Measurements from ENCODE around the gene ASAP2.

The ASAP2 gene

DNA sequence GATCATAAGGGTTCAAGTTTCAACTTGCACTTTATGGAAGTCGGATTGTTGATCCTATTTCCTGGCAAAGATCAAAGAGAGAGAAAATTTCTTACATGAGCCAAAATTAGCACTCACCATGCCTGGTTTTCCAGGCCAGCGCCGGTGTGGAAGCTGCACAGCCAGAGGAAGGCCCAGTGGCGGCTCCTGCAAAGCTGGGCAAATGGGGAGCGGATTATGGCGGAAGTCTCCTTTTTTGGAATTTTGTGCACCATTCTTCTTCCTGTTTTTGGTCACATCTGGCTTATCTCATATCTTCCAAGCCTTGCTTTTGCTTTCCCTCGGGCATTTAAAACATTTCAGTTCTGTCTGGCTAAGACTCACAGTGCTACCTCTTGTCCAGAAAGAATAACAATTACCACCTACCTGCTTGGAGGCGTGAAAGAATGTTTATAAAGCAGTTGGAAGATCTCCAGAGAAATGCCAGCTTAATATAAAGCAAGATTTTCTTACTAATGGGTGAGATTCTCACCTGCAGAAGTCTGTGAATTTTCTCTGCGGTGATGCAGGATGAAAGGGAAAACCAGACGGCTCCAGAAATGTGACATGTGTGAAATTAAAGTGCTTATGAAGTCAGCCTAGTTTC lies 94.3 kb downstream of the ASAP2 start:
- no peak for DNase-seq

DNA sequence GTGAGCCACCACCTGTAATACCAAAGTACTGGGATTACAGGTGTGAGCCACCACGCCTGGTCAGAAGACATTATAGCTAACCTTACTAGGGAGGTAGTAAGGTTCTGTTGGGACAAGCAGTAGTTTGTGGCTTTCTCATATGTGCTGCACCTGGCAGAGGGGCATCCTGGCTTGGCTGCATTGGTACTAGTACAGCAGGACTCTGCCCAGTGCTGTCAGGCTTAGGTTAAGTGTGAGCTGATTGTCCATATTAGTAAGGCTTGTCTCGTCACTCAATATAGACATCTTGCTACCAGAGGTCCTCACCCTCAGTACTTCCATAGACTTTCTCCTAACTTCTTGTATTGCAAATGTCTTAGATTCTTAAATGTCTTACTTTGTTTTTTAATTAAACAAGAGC lies 96.1 kb downstream of the ASAP2 start:
- DNase-seq: no peak

DNA sequence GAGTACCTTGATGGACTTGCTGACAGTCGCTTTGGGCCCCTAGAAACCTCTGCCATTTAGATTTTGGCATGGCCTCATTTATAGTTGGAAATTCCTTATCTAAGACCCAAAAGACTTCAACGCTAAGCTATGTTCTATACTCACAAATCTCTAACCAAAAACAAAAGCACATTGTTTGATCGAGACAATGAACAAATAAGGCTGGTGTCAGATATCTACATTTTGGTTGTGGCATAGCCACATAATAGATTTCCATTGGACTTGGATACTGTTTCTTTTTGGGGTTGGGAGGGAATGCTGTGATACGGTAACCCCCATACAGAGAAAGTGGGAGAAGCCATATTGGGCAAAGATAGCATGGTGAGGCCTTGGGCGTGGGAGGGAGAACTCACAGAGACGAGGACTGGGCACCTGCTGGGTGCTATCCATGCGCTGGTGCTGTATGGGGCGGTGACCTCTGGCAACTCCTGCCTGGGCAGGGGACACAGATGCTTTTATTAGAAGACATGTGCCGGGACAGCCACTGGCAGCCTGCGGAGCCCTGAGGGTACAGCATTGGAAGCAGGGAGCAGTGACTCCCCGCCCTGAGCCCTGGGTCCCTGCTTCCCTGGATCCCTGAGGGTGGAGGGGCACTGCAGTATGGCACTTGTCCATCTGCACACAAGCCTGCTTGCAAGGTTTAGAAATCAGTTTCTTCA lies 97.1 kb downstream of the ASAP2 start:
- no peak for DNase-seq

DNA sequence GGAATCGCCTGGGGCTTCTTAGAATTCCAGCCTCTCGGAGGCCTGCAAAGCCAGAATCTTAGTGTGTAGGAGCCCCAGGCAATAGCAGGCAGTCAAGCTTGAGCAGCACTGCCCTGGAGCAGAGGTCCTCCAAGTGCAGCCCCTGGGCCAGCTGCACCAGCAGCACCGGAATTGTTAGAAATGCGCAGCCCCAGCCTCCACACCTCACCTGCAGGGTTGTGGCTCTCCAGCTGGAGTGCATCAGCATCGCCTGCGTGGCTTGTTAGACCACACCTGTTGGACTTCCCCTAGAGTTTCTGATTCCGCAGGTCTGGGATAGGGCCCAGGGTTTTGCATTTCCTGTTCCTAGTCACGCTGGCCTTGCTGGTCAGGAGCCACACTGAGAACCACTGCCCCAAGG lies 100.3 kb downstream of the ASAP2 start:
- no peak for DNase-seq

DNA sequence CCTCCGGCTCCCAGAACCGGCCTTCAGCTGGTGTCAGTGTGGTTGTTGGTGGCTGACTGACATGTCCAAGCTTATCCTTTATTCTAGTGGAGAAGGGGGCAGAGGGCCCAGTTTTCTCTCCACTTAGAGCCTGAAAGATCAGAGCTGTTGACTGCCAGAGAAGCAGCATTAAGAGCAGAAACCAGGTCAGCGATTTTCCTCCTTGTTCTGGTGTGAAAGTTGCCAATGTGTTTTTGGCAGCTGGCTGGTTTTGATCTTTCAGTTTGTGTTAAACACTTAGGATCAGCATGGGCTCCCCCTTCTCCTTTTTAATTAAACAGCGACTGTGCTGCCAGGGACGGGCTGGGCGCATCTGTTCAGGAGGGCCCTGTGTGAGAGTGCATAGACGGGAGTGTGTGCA lies 100.9 kb downstream of the ASAP2 start:
- no peak for DNase-seq

DNA sequence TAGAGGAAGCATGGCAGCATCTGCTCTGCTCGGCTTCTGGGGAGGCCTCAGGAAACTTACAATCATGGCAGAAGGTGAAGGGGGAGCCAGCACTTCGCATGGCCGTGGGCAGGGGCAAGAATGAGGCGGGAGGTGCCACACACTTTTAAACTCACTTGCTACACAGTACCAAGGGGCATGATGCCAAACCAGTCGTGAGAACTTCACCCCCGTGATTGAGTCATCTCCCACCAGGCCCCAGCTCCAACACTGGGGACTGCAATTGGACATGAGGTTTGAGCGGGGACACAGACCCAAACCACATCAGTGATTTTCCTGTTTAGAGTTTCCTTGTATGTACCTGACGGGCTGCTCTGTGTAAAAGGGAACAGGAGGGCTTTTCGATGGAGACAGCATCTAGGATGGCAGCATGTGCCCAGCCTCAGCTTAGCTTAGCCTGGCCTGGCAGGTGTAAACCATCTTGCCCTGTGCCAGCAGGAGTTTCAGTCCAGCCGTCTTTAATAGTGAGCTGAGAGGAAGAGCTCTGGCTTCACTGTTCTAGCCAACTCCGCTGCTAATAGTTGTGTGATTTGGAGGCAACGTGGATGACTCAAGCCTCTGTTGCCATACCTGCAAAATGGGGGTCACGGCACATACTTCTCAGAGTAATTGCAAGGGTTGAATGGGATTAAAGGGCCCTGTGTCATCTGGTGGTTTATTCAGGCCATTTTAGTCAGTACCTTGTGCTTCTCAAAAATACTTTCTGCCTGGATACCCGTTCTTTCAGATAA lies 101.8 kb downstream of the ASAP2 start:
- no peak for DNase-seq

DNA sequence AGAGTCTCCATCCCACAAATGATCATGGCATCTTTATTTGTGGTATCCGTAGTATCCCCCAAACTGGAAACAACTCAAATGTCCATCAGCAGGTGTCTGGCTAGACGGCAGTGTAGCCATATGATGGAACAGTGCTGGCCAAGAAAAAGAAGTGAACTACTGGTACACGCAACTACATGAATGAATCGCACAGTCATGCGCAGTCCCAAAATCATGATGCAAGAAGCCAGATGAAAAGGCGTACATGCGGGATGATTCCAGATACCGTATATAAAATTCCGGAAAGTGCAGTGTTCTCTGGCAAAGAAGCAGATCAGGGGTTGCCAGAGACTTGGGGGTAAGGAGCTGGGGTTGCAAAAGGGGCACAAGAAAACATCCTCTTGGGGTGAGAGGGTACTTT lies 102.5 kb downstream of the ASAP2 start:
- DNase-seq: no peak

DNA sequence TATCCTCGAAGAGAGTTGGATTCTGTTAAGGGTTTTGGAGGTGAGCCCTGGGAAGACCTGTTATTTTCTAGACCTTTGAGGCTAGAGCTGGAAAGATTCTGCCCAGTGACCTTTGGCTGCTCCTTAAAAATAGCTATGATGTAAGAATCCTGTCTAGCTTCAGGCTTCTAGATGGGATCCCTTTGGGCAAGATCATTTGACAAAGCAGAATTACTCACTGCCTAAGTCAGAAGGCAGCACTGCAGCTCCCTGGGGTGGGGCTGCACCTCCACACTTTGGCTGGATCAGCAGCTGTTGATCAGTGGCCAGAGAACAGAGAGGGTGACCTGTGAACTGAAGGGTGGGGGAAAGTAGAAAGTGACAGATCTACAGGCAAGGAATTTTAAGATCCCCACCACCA lies 103.8 kb downstream of the ASAP2 start:
- no peak for DNase-seq

DNA sequence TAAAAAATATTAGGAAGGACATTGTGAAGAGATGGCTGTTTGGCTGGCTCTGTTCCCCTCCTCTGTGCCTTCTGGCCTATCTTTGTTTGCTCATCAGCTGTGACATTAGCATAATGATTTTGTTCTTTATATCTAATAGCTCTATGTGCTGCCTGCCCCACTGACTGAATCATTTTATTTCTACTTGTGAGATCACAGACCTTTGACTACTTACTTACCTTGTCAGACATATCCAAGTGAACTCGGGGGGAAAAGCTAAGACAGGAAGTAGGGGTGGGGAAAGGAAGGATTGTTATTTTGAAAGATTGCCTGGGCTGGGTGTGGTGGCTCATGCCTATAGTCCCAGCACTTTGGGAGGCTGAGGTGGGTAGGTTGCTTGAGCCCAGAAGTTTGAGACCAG lies 104.2 kb downstream of the ASAP2 start:
- DNase-seq: no peak

DNA sequence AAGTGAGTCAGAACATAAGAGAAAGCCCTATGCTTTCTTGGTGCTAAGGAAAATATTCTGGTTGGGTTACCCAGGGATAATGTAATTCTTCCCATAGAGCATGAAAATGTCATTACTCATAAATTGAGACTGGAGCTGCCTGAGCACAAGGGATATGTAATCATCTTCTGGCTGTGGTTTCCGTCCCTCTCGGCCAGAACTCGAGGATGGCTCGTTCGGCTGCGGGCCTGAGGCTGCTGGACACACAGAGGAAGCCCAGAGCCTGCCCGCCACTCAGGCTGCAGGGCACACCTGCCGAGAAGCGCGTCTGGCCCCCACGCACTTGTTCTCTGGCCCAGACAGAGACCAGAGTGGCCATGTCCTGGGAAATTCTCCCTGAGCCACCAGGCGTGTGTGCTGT lies 104.9 kb downstream of the ASAP2 start:
- DNase-seq: no peak

DNA sequence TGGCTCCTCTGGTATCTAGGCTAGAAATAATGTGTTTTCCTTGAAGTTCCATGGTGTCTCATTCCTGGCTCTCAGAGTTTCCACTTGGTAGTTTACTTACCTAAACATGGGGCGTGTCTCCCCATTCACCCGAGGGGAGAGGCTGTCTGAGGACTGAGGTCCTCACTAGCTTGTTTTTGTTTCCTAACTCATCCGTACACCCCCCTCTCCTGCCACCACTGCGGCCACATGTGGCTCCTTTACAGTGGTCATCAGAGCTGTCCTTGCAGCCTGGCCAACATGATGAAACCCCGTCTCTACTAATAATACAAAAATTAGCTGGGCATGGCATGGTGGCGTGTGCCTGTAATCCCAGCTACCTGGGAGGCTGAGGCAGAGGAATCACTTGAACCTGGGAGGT lies 106.0 kb downstream of the ASAP2 start:
- DNase-seq: no peak

DNA sequence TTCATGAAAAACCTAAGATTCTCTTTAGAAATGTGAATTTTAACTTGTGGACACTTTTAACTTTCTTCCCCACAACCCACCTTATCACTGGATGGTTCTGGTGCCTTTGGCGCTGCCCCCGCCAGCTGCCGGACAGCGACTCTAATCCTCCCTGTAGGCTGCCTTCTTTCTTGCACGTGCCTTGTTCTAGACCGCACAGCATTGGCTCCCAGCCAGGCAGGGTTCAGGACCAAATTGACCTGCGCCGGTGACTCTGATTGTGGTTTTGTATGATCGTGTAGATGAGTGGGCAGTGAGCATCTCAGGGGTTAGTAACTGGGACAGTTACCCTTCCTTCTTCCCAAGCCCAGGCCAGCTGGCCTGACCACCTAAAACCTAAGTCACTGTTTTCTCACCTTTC lies 106.8 kb downstream of the ASAP2 start:
- no peak for DNase-seq

DNA sequence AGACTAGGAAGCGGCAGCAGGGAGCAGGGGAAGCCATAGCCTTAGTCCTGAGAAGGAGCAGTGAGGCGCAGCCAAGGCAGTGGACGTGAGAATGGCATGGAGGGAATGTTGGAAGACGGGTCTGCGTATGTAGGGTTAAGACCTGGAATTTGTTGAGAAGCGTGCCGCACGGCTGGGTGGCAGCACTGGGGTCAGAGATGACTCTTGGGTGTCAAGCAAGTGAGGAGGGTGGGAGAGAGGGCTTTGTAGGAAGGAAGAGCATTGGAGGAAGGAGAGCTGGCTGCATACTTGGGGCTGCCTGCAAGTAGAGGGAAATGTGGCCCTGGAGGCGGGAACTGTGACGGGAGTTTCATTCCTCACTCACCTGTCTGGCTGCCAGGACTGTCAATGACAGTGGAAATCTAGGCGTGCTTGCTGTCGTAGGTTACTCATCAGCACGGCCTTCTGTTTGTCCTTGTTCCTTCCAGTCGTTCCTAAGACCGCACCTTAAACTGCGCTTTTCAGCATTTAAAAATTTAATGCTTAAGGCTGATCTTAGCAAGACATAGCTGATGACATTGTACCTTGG lies 108.8 kb downstream of the ASAP2 start:
- no peak for DNase-seq

DNA sequence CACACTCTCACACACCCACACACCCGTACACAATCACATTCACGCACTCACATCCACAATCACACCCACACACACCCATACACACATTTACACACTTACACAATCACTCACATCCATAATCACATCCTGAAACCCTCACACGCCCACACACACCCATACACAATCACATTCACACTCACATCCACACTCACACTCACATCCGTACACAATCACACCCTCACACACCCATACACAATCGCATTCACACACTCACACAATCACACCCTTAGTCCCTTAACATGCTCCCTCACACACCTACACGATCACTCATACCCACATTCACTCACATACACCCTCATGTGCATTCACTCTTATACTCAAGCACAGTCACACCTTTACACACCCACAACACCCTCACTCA lies 110.9 kb downstream of the ASAP2 start:
- DNase-seq: no peak

DNA sequence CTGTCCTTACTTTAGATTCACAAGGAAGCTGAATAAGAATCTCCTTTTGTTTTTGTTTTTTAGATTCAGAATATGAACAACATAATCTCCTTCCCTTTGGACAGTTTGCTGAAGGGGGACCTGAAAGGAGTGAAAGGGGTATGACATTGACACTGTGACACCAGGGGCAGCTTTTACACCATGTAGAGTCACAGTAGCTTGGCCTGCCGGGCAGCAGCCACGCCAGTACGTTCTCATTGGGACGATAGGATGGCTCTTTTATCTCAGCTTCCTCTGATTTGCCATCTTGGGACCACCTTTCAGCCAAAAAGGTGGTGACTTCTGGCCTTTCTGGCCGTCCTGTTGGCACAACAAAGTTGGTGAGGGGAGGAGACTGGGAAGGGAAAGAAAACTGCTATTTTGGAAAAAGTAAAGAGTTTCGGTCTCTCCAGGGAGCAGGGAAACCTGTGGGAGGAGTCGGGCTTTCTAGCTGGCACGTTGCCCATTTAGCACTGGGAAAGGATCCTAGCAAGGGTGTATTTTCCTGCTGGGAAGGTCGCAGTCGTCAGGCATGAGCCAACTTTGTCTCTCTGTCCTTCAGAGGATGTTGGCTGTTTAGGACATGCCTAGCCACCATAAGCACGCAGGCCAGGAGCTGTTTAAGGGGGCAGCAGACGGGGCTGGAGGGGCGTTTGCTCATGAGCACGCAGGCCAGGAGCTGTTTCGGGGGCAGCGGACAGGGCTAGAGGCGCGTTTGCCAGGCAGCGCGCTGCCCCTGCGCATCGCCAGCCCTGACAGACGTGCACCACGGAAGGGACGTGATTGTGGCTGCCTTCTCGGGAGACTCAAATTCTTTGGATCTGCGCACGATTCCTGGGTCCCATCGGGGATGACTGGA lies 112.1 kb downstream of the ASAP2 start:
- DNase-seq: no peak

DNA sequence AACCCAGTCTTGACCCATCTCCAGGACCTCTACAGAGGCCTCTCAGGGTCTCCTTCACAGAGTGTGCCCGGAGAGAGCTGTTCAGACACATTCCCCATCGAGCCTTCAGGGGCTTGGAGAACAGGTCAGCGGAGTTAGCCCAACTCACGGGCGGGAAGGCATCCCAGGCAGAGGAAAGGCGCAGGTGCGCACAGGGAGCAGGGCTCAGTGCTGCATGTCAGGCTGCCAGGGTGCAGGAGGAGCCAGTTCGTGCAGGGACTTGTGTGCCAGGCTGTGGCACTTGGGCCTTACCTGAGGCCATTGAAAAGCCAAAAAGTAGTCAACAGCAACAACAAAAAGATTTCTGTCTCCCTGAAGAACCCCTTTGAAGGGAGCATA lies 112.7 kb downstream of the ASAP2 start:
- no peak for DNase-seq

DNA sequence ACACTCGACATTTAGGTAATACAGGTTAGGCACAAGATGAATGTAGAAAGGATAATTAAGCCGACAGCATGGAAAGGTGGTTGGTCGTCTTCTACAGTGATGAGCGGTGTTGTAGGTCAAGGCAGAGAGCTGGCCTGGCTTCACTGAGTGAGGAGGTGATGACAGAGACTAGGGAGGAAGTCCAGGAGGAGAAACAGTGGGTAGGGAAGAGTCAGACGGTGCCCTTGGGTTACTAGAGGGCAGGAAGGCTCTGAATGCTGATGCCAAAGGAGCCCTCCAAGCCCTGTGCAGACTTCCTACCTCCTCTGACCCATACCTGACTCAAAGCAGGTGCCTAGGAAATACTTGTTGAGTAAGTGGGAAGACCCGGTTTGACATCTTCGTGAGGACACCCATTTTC lies 116.0 kb downstream of the ASAP2 start:
- no peak for DNase-seq

DNA sequence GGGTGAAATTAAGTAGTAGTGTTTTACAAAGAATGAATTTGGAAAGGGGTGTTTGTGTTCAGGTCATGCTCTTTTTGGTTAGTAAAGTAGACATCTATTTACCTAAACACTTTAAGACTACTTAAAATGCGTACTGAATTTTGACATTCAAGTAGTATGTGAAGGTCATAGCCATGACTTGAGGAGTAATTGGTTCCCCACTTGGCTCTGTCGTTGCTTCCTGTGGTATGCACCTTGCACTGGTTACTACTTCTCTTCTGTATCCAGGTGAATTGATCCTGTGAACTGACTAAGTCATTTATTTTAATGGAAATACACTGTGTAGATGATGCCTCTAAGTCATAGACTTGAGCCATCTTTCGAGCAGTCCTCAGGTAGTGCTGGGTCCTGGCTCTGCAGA lies 118.8 kb downstream of the ASAP2 start:
- DNase-seq: no peak

DNA sequence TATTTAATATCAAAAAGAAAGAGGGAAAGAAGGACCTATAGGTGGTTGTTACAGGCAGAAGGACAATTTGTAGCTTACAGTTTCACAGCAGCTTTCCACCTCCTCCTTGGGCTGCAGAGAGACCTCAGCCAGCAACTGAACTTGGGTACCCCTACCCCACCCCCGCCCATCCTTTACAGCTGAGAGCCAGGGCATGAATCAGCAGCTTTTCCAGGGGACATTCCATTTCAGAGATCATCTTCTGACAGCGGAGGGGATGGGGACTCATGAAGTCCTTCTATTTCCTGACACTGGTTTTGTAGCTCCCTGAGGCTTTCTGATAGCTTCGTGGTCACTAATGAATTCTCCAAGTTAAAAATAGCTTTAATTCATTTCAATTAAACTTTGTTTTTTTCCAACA lies 120.4 kb downstream of the ASAP2 start:
- DNase-seq: no peak

DNA sequence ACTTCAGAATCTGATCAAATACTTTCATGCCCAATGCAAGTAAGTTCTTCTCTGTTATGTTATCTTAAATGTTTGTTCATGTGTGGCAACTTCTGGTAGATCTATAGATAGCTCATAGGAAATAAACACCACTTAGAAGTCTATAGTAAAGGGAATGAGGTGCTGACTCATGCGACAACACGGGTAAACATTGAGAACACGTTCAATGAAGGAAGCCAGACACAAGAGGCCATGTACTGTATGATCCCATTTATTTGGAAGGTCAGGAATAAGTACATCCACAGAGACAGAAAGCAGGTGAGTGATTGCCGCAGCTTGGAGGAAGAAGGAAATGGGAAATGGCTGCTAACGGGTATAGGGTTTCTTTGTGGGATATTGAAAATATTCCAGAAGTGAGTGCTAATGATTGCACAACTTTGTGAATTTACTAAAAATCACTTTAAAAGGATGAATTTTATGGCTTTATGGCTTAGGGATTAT lies 121.3 kb downstream of the ASAP2 start:
- no peak for DNase-seq

DNA sequence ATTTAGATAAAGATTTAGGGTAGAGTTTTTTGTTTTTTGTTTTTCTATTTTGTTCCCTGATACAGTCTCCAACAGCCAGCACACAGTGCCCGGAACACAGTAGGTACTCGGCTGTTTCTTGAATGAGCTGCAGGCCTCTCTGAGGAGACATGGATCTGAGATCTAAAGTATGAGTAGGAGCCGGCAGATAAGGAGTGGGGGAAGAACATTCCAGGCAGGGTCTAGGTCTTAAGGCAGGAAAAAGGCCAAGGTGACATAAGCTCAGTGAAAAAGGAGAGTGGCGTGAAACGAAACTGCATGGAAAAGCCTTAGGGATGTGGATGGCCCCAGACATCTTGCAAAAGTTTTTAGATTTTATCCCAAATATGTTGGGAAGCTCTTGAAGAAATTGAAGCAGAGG lies 122.3 kb downstream of the ASAP2 start:
- no peak for DNase-seq

DNA sequence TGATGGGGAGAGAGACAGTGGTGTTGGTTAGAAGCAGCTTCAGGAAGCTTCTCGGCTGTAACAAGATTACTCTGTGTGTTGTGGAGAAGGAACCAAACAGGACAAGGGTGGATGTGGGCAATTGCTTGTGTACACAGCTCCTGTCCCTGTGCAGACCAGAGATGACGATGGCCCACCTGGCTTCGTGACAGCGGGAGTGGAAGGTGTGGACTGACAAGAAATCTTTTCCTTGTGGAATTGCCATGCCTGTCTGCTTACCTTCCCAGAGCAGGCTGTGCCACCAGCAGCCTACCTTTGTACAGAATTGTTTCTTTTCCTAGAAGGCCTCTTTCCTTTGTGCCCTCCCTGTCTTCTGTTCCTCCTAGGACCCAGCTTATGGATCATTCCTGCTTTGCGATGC lies 122.9 kb downstream of the ASAP2 start:
- DNase-seq: no peak
